NCI-H1417 treated with DMSO at 0.1 percent for 48 hours (cell line): ENCODE data around the gene NGEF.
"Not testable (repeated sequence)": the region's sequence is repeated elsewhere in the genome, so short reads cannot be mapped to it uniquely, and the experiment has no call there.

Source experiments
- DNase-seq: peaks from one replicate; lab custom pipeline; 2025; lab: John Stamatoyannopoulos, UW

The NGEF gene, protein sequence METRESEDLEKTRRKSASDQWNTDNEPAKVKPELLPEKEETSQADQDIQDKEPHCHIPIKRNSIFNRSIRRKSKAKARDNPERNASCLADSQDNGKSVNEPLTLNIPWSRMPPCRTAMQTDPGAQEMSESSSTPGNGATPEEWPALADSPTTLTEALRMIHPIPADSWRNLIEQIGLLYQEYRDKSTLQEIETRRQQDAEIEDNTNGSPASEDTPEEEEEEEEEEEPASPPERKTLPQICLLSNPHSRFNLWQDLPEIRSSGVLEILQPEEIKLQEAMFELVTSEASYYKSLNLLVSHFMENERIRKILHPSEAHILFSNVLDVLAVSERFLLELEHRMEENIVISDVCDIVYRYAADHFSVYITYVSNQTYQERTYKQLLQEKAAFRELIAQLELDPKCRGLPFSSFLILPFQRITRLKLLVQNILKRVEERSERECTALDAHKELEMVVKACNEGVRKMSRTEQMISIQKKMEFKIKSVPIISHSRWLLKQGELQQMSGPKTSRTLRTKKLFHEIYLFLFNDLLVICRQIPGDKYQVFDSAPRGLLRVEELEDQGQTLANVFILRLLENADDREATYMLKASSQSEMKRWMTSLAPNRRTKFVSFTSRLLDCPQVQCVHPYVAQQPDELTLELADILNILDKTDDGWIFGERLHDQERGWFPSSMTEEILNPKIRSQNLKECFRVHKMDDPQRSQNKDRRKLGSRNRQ

DNA sequence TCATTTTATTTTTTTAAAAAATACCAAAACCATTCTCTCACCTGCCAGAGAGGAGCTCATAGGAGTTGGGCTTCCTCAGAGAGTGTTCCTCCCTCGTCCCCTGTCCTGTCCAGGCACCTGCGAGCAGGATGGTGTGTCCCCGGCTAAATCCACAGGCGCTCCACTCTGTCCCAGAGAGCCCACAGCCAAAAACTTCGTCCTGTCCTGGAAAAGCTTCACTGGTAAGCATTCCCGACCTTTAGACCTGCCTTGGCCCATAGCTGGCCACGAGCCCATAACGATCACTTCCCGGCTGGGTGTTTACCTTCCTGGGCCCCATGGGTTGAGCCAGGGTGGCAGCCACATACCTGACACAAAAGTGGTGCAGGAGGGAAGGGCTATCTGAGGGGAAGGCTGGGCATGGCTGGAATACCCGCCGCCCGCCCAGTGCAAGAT, at the start of gene NGEF:
NGEF (minus strand) TSS at position 230 of the 435 bp plus-strand sequence. CDS start 38,366 bp downstream, outside the sequence.
- no peak for DNase-seq

DNA sequence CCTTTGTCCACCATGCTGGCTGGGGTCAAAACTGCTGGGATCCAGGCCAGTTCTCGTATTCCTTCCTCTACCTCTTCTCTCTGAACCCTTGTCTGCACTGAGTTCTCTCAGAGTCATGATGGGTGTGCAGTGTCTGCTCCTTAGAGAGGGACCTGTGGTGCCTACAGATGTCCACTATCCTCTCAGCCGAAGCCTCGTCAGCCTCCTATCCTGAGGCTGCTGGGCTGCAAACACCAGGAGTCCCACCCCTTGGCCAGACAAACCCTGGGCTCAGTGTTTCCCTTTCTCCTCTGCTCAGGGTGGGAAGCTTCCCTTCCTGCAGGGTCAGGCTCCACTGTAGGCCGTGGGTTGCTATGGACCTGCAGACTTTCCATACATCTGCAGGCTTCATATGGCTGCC, 49.4 kb upstream of the NGEF start:
- DNase-seq = no peak

DNA sequence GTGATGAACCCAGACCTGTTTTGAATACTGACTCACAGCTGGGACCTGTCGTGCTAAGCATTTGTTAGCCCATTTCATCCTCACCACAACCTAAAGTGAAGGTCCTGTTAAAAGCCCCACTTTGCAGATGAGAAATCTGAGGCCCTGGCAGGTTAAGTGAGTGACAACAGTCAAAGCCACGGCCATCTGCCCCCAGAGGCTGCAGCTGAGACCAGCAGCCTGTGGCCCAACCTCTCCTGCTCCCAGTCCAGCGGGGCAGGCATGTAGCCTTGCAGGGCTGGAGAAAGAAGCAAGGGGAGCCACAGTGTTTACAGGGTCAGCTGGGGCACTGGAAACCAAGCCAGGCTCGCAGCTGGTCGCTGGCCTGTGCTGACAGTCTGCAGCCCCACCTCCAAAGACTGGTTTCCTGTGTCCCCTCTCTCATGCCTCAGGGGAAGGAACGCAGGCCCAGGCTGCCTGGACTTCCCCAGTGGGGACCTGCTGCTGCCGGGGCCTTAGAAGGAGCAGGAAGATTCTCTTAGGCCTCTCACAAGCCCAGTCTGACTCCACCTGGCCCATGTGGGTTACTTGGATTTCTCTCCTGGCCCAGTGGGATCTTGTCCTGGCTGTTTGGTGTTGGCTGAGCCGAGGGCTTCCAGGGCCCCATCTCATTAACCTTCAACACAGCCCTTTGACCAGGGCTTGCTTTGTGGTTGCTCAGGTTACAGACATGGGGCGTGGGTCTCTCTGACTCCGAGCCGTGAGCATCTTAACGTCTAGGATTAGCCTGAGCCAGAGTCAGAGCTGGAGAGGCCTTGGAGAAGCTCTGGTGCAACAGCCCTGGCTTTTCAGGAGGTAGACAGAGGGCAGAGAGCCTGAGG, 48.8 kb upstream of the NGEF start:
- DNase-seq = no peak

DNA sequence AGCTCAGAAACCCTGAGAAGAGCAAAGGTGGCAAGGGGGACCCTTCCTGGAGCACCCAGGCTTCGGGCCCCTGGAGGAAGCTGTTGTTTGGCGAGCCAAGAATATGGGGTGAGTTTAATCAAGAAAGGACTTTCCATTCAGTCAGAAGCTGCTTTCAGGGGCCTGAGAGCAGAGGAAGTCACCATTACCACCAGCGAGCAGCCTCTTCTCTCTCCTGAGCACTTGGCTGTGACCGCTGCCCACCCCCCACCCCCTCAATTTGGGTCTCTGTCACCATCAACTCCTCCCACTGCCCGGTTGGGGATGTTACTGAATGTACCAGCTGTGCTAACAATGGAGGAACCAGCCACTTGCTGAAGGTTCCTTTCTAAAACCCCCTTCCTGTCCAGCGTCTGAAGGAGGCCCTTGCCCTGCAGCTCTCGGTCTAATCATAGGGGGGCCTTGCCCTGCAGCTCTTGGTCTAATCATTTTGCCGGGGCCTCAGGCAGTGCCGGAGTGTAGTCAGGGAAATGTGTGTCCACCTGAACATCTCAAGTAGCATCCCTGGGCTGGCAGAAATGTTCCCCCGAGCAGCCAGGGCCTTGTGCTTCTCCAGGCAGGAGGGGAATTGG, 48.0 kb upstream of the NGEF start:
- DNase-seq = no peak

DNA sequence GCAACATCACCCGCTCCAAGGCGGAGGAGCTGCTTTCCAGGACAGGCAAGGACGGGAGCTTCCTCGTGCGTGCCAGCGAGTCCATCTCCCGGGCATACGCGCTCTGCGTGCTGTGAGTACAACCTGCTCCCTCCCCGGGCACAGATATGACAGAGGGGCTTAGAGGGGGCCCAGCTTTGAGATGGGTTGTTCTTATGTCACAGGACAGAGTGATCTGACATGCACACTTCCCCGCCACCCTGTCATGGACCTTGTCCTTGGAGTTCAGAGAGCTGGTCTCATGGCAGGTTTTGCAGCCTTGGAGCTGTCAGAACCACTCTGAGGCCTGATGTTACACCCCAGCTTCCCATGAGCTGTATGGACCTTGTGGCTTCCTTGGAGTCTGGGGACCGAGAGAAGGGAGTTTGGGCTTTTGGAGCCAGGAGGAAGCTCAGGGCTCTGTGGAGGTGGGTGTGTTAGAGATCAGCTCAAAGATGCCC, 47.5 kb upstream of the NGEF start:
- DNase-seq = no peak

DNA sequence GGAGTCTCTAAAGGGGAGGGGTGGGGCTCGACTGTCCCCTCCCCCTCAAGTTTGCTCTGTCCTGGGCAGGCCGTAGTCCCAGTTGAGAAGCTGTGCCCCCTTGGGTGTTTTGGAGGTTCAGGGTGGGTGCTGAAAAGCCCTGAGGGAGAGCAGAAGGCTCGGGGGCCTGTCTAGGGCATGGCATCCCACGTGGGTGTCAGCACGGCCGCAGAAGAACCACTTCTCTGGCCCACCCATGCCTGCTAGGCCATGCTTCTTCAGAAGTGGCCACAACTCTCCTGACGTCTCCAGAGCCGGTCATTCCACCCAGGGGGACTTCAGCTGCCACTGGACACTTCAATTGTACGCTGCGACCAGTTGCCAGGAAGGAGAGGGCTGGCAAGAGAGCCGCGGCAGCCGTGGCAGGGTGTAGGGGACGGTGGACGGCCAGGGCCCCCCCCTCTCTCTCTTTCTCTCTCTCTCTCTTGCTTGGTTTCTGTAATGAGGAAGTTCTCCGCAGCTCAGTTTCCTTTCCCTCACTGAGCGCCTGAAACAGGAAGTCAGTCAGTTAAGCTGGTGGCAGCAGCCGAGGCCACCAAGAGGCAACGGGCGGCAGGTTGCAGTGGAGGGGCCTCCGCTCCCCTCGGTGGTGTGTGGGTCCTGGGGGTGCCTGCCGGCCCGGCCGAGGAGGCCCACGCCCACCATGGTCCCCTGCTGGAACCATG, 46.9 kb upstream of the NGEF start, which contains the start of gene INPP5D:
INPP5D (plus strand) TSS at position 546 of the 704 bp plus-strand sequence; CDS start at position 683, 137 bp downstream.
- no peak for DNase-seq

DNA sequence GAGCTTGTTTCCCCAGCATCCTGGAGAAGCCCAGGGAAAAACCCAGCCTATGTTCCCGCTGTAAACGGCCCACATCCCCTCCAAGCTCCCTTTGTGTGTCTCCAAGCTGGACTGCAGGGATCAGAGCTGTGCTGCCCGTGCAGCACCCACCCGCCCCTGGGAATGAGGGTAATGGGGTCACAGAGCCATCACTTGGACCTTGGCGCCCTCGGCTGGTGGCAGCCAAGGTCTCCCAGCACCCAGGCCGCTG, 46.4 kb upstream of the NGEF start:
- DNase-seq = no peak

DNA sequence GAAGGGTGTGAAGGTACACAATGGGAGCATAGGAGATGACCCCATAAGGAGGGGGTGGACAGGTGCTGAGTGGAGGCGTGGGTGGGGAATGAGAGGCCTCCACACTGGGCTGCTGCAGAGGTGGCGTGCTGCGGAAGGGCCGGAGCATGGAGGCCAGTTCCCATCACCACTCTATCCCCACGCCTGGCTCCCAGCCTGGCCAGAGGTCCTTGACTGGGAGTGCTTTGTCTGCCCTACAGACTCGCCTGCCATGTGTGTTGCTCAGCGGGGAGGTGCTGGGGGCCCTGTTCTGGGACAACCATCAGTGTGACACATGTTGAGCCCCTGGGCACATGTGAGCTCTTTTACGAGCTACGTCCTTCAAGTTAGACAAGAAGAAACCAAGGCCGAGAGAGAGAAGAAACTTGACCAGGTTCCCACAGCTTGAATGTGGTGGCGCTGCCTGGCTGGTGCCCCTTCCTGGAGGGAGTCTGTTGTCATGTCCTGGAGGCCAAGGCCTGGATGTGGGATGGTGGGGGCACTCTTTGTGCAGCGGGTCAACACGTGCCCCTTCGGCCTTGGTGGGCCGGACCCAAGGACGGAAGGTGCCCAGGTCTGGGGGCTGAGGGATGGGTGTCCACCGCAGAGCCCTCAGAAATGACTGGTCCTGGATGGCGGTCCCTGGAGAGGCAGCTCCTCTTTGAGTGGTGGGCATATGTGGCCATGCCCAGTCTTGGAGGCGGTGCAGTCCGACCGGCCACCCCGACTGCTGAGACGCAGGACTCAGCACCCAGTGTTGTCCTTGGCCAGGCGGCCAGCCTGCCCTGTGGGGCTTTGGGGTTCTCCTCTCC, 45.9 kb upstream of the NGEF start:
- no peak for DNase-seq

DNA sequence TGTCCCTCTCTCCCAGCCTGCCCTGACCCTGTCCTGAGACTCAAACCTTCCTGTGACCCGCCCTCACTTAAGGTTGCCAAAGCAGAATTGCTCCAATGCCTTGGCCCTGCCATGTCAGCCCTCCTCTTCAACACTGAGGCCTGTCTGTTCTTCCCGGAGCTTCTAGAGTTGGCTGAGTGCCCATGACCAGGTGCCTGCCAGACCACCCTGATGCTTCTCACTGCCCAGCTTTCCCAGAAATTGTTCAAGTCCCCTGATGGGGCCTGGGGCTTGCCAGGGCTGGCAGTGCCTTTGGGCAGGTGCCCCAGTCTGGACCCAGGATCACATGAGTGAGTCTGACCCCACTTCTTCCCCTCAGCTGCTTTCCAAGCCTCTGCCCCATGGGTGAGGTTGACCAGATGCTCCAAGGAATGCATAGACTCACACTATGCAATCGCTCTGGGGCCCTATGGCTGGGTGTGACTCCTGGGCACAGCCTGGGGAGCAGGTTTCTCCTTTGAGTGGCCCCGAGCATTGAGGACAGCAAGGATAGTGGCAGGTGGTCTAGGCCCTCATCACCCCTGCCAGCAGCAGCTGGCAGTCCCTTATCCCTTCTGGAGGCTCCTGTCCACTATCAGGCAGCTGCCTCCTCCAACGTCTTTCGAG, 44.0 kb upstream of the NGEF start:
- no peak for DNase-seq

DNA sequence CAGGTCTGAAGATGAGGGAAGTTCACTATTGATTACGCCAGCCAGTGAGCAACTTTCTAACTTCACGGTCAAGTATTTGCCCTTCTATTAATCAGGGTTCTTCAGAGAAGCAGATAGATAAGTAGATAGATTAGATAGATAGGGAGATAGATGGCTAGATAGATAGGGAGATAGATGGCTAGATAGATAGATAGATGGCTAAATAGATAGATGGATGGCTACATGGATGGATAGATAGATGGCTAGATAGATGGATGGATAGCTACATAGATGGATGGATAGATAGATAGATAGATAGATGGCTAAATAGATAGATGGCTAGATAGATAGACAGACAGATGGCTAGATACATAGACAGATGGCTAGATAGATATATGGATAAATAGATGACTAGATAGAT, 42.3 kb upstream of the NGEF start:
- DNase-seq = no peak

DNA sequence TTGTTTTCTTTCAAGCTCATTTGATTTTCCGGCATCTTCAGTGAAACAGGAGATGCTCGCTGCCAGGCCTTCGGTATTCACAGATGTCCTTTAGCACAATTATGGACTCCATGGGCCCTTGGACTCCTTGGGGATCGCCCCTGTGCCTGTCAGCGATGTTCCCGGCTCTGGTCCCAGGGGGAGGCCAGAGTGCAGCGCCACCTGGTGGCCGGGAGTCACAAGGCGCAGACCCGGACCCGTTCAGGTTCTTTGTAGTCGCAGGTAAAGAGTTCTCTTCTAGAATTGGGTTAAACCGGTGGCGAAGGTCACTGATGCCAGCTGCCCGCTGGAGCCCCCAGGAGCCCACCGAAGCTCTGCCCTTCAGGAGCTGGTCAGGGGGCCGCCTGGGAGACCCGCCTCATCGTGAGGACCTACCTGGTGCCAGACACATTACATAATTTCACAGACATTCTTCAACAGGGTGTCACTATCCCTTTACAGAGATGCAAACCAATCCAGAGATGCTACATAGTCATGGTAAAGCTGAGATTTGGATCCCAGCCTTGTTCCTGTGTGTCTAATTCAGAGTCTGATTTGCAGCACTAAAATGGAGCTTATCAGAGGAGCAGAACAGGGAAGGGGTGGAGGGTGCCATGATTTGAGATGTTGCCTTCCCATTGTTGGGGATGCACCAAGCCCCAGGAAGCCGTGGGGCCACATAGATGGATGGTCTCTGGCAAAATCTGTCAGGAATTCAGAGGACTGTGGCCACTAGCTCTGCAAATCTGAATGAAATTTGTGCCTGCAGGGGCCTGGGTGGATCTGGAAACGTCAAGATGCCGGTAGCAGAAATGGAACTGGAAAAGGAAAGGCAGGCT, 41.1 kb upstream of the NGEF start:
- no peak for DNase-seq

DNA sequence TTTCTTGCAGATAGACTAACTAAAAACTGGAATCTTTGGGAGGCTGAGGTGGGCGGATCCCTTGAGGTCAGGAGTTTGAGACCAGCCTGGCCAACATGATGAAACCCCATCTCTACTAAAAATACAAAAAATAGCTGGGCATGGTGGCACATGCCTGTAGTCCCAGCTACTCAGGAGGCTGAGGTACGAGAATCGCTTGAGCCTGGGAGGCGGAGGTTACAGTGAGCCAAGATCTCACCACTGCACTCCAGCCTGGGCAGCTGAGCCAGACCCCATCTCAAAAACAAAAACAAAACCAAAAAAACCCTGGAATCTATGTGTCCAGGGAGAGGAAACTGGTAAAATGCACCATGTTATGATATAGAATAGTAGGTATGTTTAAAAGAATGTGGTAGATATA, 39.5 kb upstream of the NGEF start:
- DNase-seq = not testable (repeated sequence)

DNA sequence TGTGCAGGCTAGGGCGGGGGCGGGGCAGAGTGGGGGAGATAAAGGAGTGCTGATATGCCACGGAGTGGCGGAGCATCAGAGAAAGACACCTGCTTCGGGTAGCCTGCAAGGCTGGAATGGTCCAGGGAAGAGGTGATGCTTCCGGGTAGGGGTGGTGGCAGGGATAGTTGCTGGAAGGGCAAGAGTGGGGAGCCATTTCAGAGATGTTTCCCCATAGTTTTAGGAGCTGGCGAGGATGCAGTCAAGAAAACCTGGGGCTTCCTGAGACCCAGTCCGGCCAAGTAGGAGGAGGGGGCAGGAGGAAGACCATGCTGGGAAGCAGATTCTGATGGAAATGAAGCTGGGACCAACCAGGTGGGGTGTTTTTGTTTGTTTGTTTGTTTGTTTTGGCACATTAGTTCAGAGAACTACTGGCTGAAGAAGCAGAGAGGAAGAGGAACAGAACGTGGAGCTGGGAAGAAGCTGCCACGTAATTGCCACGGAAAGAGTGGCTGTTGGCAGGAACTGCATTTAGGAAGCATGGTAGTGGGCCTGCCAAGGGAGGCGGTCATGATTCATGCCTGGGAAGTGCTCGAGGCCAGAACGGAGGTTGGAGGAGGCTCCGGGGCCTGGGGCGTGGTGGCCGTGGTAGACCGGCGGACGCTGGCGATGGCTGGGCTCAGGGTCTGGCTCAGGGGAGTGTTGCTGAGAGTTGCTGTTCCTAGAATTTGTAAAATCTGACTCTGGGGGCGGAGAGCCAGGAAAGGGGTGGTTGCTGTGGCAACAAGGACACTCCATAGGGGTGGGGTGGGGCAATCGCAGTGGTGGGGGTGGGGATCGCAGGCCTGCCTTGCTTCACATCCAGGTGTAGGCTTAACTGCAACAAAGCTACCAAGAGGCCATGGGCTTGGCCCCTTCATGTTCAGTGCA, 38.4 kb upstream of the NGEF start:
- no peak for DNase-seq

DNA sequence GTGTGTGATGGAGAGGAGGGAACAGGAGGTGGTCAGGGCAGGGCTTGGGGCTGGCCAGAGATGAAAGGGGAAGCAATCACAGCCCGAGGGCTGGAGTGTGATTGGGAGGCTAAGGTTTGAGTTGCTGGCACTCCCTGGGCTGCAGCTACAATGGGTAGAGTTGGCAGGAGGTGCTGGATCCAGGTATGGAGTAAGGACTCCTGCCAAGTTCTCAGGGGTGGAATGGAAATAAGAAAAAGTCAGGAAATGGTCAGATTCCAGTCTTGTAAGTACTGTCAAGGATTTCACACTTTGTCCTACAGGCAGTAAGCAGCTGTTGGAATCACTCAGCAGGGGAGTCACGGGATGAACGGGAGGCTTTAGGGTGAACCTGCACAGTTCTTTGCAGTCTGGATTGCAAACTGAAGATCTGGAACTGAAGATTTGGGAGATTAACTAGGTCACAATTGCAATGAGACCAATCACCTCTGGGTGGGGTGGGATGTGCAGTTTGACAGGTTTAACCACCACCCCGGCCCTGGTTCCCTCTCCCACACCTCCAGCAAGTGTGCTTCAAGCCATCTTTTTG, 36.2 kb upstream of the NGEF start:
- no peak for DNase-seq

DNA sequence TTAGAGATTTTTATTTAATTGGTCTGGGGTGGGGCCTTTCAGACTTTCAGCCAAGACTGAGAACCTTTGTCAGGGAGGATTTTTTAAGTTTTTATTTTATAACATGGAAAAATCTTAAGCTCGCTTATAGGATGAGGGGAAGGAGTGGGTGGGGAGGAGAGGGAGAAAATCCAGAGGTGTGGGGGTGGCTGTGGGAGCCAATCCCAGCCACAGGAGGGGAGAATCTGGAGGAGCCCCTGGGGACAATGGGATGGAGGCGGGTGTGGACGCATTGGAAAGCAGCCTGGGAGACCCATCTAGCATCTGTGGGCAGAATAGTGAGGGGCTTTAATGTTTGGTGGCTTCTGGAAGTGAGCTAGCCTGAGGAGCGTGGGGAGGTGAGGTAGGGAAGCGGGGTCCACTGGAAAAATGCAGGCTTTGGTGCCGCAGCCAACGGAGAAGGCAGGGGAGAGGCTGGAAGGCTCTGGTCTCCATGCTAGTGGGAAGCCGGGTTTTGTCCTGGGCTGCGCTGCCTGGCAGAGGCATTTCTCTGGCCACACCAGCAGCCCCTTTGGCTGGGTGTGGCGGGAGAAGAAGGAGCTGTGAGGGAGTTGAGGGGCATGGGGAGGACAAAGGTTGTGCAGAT, 35.6 kb upstream of the NGEF start:
- DNase-seq = no peak

DNA sequence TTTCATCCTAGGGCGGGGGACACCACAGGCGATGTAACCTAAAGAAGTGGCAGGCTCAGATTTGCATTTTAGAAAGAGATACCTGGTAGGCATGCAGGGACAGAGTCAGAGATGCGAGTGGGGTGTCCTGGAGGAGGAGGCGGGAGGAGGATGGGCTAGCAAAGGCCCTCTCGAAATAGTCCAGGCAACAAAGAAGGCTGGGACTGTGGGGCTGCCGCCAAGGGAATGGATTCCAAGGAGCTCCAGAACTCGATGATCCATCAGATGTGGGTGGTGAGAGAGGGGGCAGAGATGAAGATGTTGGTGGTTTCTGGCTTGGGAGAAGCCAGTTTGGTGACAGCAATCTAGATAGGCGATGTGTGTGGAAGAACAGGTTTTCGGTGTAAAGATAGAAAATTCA, 34.6 kb upstream of the NGEF start:
- no peak for DNase-seq

DNA sequence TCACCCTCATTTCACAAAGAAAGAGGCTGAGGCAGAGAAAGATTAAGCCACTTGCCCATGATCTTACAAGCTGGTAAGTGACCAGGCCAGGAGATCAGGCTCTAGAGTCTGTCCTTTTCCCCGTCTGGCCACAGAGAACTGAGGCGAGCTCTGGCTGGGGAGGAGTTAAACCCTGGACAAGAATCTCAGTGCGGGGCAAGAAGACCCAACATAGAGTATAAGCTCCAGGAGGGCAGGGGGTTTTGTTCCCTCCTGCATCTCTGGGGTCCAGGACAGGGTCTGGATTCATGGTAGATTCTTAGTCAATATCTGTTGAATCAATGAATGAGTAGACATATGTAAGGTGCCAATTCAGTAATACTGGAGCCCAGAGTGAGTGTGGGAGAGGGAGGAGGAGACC, 34.1 kb upstream of the NGEF start:
- no peak for DNase-seq
